Thoracic aorta (tissue), 2 donors: ENCODE measurements around the gene SPSB4. TPM values are rescaled to one million over a fixed set of nuclear protein-coding genes. Genes with fewer than 3 reads are reported as not detected.

ENCODE experiments used
- ATAC-seq: fragments of 150-250 bp; one replicate; pipeline ENCODE4 v1.8.0; 2017; ENCODE audit warnings: low read depth; ENCODE audit not compliant: insufficient number of reproducible peaks, low FRiP score
- DNase-seq: peaks from one replicate; pipeline ENCODE4 v3.0.0-alpha.2; 2020; ENCODE audit warnings: low spot score
- H3K27ac ChIP-seq, 2 donors: fragments of 200-600 bp; sonication (generic); 1 replicate in 1 of 2; 2 replicates in 1 of 2; pipeline ENCODE4 v1.5.1; 2016; ENCODE audit warnings: mild to moderate bottlenecking in 2 of 2, moderate library complexity in 2 of 2
- H3K27me3 ChIP-seq: fragments of 200-600 bp; sonication (generic); replicated peaks from 2 replicates; pipeline ENCODE4 v1.6.0; 2016; ENCODE audit warnings: mild to moderate bottlenecking; ENCODE audit not compliant: insufficient read depth
- H3K36me3 ChIP-seq: fragments of 200-600 bp; sonication (generic); one replicate; pipeline ENCODE4 v1.5.1; 2016
- H3K4me1 ChIP-seq, 2 donors: fragments of 200-600 bp; sonication (generic); 1 replicate in 1 of 2; 2 replicates in 1 of 2; pipeline versions ENCODE4 v1.5.1 to v1.6.0; 2016; ENCODE audit warnings: low read depth in 2 of 2, mild to moderate bottlenecking in 1 of 2; ENCODE audit not compliant: control insufficient read depth in 1 of 2
- H3K4me3 ChIP-seq: fragments of 200-600 bp; sonication (generic); 2 replicates; pipeline ENCODE4 v1.5.1; 2016; ENCODE audit warnings: mild to moderate bottlenecking
- H3K9me3 ChIP-seq: fragments of 200-600 bp; sonication (generic); 2 replicates; pipeline ENCODE4 v1.5.1; 2016
- total RNA-seq, 2 donors: library from RNA; depleted of rRNA; stranded (reverse); fragments of >200 nt; gene quantifications; one replicate each; pipeline versions ENCODE4 v1.1.0 to v1.2.3, GENCODE V29; 2016
- TF ChIP-seq, protein P1 (sequence below): fragments of 200-600 bp; sonication (generic); IDR thresholded peaks from one replicate; pipeline ENCODE4 v1.5.1; 2019; ENCODE audit warnings: antibody characterized with exemption

The SPSB4 gene
- total RNA-seq, 2 donors from 2014 or later: 0.41 to 1.1 TPM

- Histone ChIP-seq H3K36me3 (no peaks in the 10 kb centered on the region), H3K4me3 (no peak overlapping the region), H3K27ac (no peak overlapping the region), H3K4me1 (peaks cover 0 to under 1% of the 10 kb centered on the region in 2 donors), H3K27me3 (no peaks in the 10 kb centered on the region), H3K9me3 (no peaks in the 10 kb centered on the region)
- ATAC-seq (no peak), DNase-seq (no peak)
- TF ChIP-seq, protein P1, sequence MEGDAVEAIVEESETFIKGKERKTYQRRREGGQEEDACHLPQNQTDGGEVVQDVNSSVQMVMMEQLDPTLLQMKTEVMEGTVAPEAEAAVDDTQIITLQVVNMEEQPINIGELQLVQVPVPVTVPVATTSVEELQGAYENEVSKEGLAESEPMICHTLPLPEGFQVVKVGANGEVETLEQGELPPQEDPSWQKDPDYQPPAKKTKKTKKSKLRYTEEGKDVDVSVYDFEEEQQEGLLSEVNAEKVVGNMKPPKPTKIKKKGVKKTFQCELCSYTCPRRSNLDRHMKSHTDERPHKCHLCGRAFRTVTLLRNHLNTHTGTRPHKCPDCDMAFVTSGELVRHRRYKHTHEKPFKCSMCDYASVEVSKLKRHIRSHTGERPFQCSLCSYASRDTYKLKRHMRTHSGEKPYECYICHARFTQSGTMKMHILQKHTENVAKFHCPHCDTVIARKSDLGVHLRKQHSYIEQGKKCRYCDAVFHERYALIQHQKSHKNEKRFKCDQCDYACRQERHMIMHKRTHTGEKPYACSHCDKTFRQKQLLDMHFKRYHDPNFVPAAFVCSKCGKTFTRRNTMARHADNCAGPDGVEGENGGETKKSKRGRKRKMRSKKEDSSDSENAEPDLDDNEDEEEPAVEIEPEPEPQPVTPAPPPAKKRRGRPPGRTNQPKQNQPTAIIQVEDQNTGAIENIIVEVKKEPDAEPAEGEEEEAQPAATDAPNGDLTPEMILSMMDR: no peak
These were observed 19.7 kb downstream of the SPSB4 start for GRCh38 chr3:141070727-141071357.

- TF ChIP-seq, protein P1: no peak
- no peak for ATAC-seq
These were observed 20.6 kb downstream of the SPSB4 start for GRCh38 chr3:141071681-141072260.

DNA sequence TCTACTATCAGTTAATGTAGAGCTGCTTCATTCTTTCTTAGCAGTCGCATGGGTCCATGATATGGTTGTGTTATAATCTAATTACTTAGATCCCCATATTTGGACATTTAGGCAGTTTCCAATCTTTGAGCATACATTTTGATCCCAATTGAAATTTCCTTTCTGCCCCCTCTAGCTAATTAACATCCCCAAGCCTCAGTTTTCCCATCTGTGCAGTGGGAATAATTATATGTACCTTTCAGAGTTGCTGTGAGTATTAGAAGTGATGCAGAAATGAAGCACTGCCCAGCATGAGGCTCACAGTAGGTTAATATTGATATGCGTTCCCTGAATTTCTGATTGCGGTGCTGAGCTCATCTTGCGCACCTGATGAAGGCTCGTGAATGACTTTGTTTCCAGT is 21.8 kb downstream of the SPSB4 start:
- H3K4me3 ChIP-seq: no peak overlapping the region
- H3K9me3 ChIP-seq: no peaks in the 10 kb centered on the region
- ATAC-seq (no peak), DNase-seq (no peak)
- H3K4me1 ChIP-seq: peaks cover 13 to 22% of the 10 kb centered on the region in 2 donors
- H3K27ac ChIP-seq: no peak overlapping the region
- H3K36me3 ChIP-seq: no peaks in the 10 kb centered on the region
- TF ChIP-seq, protein P1: no peak
- H3K27me3 ChIP-seq: no peaks in the 10 kb centered on the region

More at GRCh38 chr3:141071681-141072260, 20.6 kb downstream of the SPSB4 start:
- peaks cover 6 to 10% of the 10 kb centered on the region in 2 donors for H3K4me1 ChIP-seq
- H3K9me3 ChIP-seq: no peaks in the 10 kb centered on the region
- H3K27me3 ChIP-seq: no peaks in the 10 kb centered on the region
- DNase-seq: no peak
- no peaks in the 10 kb centered on the region for H3K36me3 ChIP-seq
- H3K4me3 ChIP-seq: no peak overlapping the region
- no peak overlapping the region for H3K27ac ChIP-seq

DNA sequence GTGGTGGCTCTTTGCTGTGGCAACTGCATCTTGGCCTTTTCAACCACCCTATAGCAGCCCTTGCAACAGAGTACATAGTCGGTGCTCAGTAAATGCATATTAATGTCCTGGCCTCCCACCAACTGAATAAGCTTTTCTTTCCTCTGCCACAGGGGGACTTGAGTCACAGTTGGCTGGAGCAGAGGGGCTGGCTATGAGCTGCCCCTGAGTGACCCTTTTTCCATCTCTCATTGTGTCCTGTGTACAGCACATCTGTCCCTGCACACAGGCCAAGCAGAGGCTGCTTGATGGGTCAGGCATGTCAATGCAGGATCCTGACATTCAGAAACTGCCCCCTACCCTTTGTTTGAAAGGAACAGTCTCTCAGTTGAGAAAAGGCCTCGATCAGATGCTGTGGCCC is 22.4 kb downstream of the SPSB4 start:
- peaks cover 13 to 28% of the 10 kb centered on the region in 2 donors for H3K4me1 ChIP-seq
- ATAC-seq (no peak), DNase-seq (no peak)
- H3K4me3 ChIP-seq: no peak overlapping the region
- H3K36me3 ChIP-seq: no peaks in the 10 kb centered on the region
- no peak overlapping the region for H3K27ac ChIP-seq
- H3K9me3 ChIP-seq: no peaks in the 10 kb centered on the region
- TF ChIP-seq, protein P1: no peak
- no peaks in the 10 kb centered on the region for H3K27me3 ChIP-seq

DNA sequence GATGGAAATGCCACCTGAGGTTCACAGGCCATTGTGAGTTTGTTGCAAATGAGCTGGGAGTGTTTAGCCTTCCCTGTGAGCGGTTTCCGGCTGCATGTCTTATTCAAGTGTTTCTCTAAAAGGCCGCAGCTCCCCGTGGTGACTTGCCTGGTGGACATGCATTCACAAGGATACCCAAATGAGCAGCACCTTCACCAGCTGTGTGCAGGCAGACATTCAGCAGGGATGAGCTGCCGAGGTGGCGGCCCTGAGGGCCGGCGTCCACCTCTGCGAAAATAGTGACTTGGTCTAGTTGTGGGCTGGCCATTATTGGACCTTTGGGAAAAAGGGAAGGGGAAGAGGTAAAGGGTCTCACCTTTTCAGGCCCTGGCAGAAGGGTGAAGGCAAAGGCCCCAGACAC is 23.4 kb downstream of the SPSB4 start:
- Histone ChIP-seq H3K27ac (no peak overlapping the region), H3K27me3 (no peaks in the 10 kb centered on the region), H3K9me3 (no peaks in the 10 kb centered on the region), H3K4me1 (peaks cover 13 to 34% of the 10 kb centered on the region in 2 donors), H3K36me3 (no peaks in the 10 kb centered on the region), H3K4me3 (no peak overlapping the region)
- TF ChIP-seq, protein P1: no peak
- no peak for ATAC-seq
- DNase-seq: no peak
